HG03469 (cell line): ENCODE data around the gene CASP8.
"Not testable (repeated sequence)": the region's sequence is repeated elsewhere in the genome, so short reads cannot be mapped to it uniquely, and the experiment has no call there.

Experiments used
- ATAC-seq: cut with Tn5 transposase; IDR thresholded peaks from one replicate; pipeline ENCODE4 v1.9.1; 2021; ENCODE audit warnings: mild to moderate bottlenecking, moderate library complexity, moderate number of reproducible peaks; ENCODE audit not compliant: unreplicated experiment

Gene CASP8

DNA sequence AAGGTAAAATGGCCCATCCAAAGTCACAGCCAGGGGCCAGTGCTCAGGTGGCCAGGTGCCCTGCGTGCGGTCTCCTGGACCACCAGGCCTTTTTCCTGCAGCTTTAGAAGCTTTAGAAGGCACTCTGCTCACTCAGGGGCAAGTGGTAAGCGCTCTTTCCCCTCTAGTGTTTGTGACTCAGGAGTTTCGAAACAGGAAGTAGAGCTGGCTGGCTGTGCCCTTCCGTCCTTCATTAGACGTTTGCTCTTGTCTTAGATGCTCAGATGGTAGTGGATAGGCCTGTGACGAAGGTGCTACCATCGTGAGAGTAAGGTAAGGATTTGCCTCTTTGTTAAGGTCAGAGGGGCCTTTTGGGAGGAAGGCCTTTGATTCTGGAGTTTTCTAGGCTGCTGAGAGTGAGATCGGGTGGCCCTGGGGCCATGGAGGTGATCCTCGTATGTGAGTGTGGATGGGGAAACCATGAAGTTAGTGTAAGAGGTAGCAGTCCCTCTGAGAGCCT is at the start of gene CASP8:
Gene CASP8 (plus strand): TSS at position 235 of the 499 bp plus-strand sequence. CDS start 5,951 bp downstream, outside the sequence.
- ATAC-seq: no peak

DNA sequence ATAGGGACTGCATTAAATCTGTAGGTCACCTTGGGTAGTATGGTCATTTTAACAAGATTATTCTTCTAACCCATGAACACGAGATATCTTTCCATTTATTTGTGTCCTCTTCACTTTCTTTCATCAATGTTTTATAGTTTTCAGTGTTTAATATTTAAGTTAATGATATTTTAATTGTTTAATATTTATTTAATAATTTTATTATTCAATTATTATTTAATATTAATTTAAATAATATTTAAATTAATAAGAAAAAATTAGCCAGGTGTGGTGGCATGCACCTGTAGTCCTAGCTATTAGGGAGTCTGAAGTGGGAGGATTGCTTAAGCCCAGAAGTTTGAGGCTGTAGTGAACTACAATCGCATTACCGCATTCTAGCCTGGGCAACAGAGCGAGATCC is 44.4 kb upstream of the CASP8 start:
- ATAC-seq: no peak

DNA sequence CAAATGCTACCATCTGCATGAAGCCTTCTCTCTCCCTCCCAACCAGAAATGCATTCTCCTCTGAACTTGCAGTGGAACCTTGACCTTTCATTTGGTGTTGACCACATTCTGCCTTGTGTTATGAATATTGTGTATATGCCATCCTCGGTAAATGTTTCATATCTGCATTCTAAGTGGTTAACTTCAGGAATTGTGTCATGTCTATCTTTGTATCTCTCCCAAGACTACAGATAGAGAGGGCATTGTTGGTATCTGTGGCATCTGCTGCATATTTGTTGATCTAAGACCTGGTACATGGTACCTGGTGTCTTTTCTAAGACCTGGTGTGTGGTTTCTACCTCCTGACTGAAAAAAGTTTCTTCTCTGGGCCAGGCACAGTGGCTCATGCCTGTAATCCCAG is 43.4 kb upstream of the CASP8 start:
- no peak for ATAC-seq

DNA sequence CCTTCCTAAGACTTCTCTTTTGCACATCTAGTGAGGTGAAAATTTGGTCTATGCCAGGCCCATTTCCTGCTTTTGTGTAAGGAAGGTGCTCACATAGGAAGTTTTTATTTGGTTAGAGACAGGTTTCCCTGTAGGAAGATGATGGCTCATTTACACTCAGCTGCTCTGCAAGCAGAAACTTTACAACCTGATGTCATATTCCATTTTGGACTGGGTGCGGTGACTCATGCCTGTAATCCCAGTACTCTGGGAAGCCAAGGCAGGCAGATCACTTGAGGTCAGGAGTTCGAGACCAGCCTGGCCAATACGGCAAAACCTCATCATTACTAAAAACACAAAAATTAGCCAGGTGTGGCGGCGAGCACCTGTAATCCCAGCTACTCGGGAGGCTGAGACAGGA is 41.6 kb upstream of the CASP8 start:
- no peak for ATAC-seq

DNA sequence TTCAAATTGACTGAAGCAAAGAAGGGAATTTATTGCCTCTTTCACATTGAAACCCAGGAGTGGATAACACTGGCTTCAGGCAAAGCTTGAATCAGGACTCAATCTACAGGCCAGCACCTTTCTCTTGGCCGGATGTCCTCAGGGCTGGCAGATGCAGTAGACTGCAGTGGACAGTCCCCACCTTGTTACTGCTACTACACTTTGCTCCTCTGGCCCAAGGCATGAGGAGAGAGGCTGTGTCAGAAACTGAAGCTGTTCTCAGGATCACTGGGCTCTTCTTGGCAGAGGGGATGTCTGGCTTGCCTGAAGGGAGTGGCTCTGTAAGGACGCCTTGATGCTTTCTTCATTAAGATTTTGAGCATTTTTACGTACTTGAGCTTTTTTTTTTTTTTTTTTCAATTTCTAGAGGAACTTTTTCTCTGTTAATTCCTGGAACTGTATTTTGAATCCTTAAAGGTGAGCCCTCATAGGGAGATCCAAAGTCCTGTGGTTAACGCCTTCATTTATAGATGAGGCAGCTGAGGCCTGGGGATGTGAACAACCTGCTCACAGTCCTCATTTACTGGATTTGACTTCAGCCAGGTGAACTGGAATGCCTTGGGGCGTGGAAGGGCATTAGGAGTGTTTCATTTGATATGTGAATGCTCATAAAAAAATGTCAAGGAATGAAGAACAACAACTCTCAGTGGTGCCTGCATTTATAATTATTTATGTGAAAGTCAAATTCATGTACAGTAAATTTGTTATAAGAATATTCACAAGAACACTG is 40.8 kb upstream of the CASP8 start:
- no peak for ATAC-seq

DNA sequence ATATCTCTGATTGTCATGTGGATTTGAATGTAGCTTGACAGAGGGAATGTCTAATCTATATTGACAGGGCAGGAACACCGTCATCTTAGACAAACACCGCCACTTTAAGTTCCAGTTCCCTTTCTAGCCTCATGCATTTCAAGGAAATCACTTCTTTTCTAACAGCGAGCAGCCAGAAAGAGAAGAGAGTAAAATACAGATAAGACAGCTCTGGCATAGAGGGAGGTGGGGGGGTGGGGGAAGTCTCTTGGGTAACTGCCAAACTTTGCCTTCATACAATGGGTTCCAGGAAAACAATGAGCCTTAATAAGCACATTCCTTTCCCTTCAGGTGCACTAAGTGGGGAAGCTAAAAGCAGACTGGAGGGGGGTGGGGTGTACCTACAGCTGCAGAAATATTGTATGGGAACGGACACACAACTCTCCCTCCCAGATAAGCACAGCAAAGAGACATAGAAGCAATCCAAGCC is 40.2 kb upstream of the CASP8 start:
- ATAC-seq: no peak

- peak; percentile 79 for ATAC-seq
Measured at GRCh38 chr2:201223089-201224073, 37.0 kb upstream of the CASP8 start.

DNA sequence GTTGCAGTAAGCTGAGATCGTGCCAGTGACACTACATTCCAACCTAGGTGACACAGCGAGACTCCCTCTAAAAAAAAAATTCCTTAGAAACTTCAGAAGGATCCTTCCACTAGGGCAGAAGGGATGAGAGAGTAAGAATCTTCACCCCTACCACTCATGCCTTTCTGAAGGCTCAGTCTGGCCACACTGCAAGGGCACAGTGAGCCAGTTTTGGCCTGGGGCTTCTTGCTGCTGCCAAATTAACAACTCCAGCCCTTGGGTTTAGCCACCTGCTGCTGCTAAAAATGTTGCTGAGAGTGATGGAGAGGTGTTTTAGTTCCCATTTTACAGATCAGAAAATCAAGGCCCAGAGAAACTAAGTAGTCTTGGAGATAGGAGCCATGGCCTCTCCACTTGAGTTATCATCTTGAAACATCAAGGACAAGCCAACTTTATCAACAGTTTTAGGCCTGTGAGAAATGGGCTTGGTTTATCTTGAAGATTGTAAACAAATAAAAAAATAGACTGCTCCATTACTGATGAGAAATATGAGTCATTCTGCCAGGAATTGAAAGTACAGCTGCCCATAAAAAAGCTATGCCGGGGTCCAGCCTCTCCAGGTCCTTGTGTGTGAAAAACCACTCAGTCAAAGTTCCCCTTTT is 31.9 kb upstream of the CASP8 start:
- no peak for ATAC-seq

DNA sequence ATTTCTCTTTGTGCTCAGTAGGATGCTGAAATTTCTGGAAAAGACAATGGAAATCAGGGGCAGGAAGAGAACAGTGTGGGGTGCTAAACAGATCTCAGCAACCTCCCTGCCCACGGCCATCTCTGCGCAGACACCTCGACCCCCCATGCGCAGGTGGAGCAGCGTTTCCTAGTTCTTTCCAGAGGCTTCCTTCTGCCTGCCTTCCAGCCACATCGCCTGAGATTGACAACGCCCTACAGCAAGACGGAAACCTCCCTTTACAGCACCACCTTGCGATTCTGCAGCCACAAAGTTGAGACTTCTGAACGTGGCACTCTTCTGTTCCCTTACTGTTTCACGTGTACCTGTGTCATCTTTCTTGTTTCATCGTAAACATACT is 31.4 kb upstream of the CASP8 start:
- no peak for ATAC-seq

DNA sequence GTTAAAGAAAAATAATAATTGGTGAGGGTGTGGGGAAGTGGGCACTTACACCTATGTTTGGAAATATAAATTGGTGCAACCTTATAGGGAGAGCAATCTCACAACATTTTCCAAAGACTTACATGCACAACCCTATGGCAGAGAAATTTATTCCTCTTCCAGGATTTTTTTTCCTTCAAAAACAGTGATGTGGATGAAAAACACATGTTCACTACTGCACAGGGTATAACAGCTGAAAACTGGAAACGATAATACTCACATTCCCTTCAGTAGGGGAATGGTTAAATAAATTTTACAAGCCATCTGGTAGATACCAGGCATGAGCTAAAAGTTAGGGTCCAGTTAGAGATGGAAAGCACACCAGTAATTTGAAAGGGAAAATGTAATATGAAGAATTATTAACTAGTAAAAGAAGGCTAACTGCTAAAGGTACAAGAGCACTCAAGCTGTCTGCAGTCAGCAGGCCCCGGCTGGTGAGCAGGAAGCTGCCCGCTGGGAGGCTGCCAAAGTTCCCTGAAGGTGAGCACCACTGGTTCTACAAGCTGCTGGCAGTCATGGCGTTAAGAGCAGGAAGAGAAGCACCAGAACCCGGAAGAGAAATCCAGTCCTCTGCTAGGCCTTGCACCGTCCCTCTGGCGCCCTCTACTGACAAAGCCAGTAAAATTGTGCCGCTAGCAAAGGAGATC is 28.4 kb upstream of the CASP8 start:
- ATAC-seq: peak; percentile 53

- ATAC-seq: no peak
Measured at GRCh38 chr2:201232467-201232815, 27.9 kb upstream of the CASP8 start.

DNA sequence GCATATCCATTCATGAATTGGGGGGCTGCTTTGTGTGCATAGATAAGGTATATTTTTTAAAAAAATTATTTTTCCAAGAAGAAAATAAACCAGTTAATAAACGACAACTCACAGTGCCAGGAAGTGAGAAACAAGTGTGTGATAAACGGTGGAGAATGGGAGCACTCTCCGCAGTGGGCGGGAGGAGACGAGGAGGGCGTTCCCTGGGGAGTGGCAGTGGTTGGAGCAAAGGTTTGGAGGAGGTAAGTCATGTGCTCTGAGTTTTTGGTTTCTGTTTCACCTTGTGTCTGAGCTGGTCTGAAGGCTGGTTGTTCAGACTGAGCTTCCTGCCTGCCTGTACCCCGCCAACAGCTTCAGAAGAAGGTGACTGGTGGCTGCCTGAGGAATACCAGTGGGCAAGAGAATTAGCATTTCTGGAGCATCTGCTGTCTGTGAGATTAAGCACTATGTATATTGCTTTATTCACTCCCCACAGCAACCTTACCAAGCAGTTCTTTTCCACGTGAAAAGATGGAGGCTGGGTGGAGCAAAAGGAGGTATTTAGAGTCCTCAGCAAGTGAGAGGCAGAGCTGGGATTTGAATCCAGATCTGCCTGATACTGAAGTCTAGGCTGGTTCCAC is 27.0 kb upstream of the CASP8 start:
- peak; percentile 83 for ATAC-seq

DNA sequence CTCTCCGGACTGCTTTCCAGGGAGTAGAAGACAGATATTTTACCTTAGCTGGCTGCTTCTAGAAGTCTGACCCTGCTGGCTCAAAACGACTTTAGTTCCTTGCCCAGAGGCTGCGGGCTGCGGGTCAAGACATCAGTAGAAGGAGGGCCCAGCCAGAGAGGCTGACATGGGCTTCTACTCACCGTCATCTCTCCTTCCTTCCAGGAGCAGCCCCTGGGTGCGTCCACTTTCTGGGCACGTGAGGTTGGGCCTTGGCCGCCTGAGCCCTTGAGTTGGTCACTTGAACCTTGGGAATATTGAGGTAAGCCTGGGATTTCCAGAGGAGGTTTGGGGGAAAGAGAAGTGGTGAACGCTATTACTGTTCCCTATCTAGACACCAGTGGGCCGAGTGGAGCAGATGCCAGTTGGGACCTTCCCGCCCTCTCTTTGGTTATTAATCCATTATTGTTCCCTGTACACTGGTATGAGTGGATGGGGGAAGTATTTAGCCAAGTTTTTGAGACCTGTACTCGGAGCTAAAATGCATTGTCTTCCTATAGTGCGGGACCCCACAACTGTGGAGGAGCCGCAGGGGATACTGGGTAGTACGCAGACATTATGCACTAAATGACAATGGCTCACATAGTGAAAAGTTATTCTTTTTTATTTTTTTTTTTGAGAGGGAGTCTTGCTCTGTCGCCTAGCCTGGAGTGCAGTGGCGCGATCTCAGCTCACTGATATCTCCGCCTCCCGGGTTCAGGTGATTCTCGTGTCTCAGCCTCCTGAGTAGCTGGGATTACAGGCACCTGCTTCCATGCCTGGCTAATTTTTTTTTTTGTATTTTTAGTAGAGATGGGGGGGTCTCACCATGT is 26.3 kb upstream of the CASP8 start:
- ATAC-seq: no peak

GRCh38 chr2:201234663-201235135 is 25.6 kb upstream of the CASP8 start:
- no peak for ATAC-seq

GRCh38 chr2:201235860-201236811 is 24.2 kb upstream of the CASP8 start:
- no peak for ATAC-seq

DNA sequence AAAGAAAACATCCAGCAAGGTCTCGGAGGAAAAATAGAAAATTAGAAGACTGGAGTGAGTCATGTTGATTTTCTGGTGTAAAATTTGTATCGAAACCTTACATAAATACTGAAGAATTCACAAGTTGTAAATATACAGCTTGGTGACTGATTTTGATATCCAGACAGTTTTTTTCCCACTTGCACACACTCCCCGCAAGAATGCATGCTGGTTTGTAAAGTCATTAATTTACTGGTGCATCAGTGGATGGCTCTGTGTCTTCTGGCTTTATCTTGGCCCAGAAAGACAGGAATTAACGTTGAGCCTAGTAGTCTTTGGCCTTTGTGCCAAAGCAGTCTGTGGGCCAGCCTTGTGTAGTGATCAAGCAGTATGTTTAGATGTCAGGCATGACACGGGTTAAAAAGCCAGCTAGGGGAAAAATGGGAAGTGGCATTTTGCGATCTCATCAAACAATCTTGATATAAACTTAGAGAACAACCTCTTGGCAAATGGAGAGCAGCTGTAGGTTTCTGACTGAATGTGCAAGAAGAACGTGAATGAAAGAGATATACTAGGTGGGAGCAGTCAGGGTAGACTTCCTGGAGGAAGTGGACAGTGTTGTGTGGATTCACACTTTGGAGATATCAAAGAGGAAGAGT is 22.7 kb upstream of the CASP8 start:
- no peak for ATAC-seq

DNA sequence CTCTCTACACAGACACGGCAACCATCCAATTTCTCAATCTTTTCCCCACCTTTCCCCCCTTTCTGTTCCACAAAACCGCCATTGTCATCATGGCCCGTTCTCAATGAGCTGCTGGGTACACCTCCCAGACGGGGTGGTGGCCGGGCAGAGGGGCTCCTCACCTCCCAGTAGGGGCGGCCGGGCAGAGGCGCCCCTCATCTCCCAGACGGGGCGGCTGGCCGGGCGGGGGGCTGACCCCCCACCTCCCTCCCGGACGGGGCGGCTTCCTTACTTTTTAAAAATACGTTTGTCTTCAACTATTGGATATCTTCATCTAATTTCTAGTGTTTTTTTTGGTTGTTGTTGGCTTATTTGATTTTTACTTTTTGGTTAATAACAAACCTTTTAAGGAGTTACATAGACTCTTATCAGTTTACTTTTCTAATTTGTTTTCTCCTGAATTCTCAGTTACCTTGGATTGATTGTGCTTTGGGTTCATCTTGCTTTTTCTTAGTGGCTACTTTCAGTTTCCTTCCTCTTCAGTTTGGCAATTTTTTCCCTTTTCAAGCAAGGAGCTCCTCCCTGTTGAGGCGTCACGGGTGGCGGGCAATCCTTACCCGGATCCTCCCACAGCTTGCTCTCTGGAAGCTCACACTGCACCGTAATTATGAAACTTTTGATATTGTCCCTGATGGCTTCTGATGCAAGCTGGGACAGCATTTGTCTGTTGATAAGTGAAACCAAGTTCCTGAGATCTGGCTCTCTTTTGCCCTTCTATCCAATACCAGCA is 21.0 kb upstream of the CASP8 start:
- ATAC-seq: not testable (repeated sequence)
